DOHH2 (cell line): ENCODE measurements around the gene MACC1.

Experiments
- CTCF ChIP-seq: fragments of 200-600 bp; sonication (generic); IDR thresholded peaks from one replicate; pipeline ENCODE4 v1.5.1; 2014; ENCODE audit warnings: antibody characterized with exemption, mild to moderate bottlenecking, low read depth, low read length; ENCODE audit not compliant: poor library complexity, severe bottlenecking
- EZH2phosphoT487 ChIP-seq: fragments of 200-600 bp; sonication (generic); IDR thresholded peaks from 2 replicates; pipeline ENCODE4 v1.6.1; 2017; ENCODE audit warnings: borderline replicate concordance, mild to moderate bottlenecking, antibody characterized with exemption, low read length, moderate library complexity, mixed read lengths

DNA sequence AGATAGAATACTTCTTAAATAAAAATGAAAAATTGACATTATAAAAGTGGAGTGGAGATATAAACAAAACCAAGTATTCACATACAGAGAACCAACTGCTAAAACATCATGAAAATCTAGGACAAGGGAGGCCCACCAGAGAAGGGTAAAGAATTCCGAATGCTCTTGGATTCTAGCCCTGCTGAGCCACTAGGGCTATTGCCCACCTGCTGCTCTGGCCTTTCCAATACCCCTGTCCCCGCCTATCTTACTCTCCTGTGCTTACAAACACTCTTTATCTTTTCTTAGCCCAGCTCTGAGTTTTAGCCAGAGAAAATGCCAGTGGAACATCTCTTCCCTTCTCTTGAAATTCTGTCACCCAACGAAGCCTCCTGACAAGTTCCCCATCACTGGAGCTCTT, 100.3 kb downstream of the MACC1 start:
- TF ChIP-seq CTCF (no peak), EZH2phosphoT487 (no peak)
